Subcutaneous abdominal adipose tissue (tissue), 5 donors: ENCODE data around the gene ANKRD24.
A peak's percentile ranks its signal among the peaks of the same experiment; 100 is the strongest.
"Not testable (repeated sequence)": the region's sequence is repeated elsewhere in the genome, so short reads cannot be mapped to it uniquely, and the experiment has no call there.

ENCODE experiments used
- H3K27ac ChIP-seq: one replicate; pipeline ENCODE4 v1.7.0; 2013; ENCODE audit warnings: low read depth, mild to moderate bottlenecking, inconsistent platforms, low read length, moderate library complexity
- H3K27me3 ChIP-seq, 5 donors: one replicate each; pipeline ENCODE4 v1.7.0; 2013; ENCODE audit warnings: low read length in 5 of 5, inconsistent platforms in 1 of 5; ENCODE audit not compliant: control insufficient read depth in 5 of 5, insufficient read depth in 4 of 5
- H3K36me3 ChIP-seq, 5 donors: one replicate each; pipeline ENCODE4 v1.7.0; 2013; ENCODE audit warnings: low read length in 5 of 5; ENCODE audit not compliant: control insufficient read depth in 5 of 5, insufficient read depth in 5 of 5
- H3K4me1 ChIP-seq, 5 donors: one replicate each; pipeline ENCODE4 v1.7.0; 2013; ENCODE audit warnings: low read length in 5 of 5, mild to moderate bottlenecking in 3 of 5, moderate library complexity in 1 of 5; ENCODE audit not compliant: control insufficient read depth in 5 of 5, insufficient read depth in 5 of 5
- H3K4me3 ChIP-seq, 5 donors: one replicate each; pipeline ENCODE4 v1.7.0; 2013; ENCODE audit warnings: low read length in 5 of 5, low read depth in 1 of 5
- H3K9ac ChIP-seq, 5 donors: one replicate each; pipeline ENCODE4 v1.7.0; 2013; ENCODE audit warnings: low read length in 5 of 5, mild to moderate bottlenecking in 4 of 5, moderate library complexity in 3 of 5
- H3K9me3 ChIP-seq, 5 donors: one replicate each; pipeline ENCODE4 v1.7.0; 2013; ENCODE audit warnings: low read length in 5 of 5; ENCODE audit not compliant: control insufficient read depth in 5 of 5
- donor health status: healthy.
- donor health status: healthy.
- donor health status: healthy.
- donor health status: healthy.
- donor health status: healthy.

The ANKRD24 gene

GRCh38 chr19:4266253-4267000 lies 83.9 kb downstream of the ANKRD24 start:
- H3K4me1 ChIP-seq: peaks cover 0 to 15% (median 4%) of the 10 kb centered on the region in 5 donors
- no peak overlapping the region for H3K4me3 ChIP-seq
- H3K27ac ChIP-seq: no peak overlapping the region
- no peak overlapping the region for H3K9ac ChIP-seq
- H3K27me3 ChIP-seq: no peaks in the 10 kb centered on the region
- H3K9me3 ChIP-seq: no peaks in the 10 kb centered on the region
- H3K36me3 ChIP-seq: peaks cover 0 to 66% (median 44%) of the 10 kb centered on the region in 5 donors

GRCh38 chr19:4267101-4267900 lies 84.8 kb downstream of the ANKRD24 start:
- peaks cover 0 to 3% (median 0%) of the 10 kb centered on the region in 5 donors for H3K9me3 ChIP-seq

GRCh38 chr19:4267901-4268815 lies 85.7 kb downstream of the ANKRD24 start:
- Histone ChIP-seq H3K27ac (peak overlapping the region; percentile 54), H3K27me3 (no peaks in the 10 kb centered on the region), H3K36me3 (peaks cover 0 to 55% (median 35%) of the 10 kb centered on the region in 5 donors), H3K4me3 (no peak overlapping the region), H3K9ac (no peak overlapping the region), H3K4me1 (peaks cover 0 to 15% (median 4%) of the 10 kb centered on the region in 5 donors), H3K9me3 (peaks cover 0 to 3% (median 0%) of the 10 kb centered on the region in 5 donors)

More at GRCh38 chr19:4267101-4267900, 84.8 kb downstream of the ANKRD24 start:
- Histone ChIP-seq H3K27ac (peak overlapping the region; percentile 54), H3K4me1 (peaks cover 0 to 15% (median 4%) of the 10 kb centered on the region in 5 donors), H3K4me3 (no peak overlapping the region), H3K9ac (no peak overlapping the region), H3K27me3 (no peaks in the 10 kb centered on the region), H3K36me3 (peaks cover 0 to 63% (median 38%) of the 10 kb centered on the region in 5 donors)

GRCh38 chr19:4268816-4269430 lies 86.4 kb downstream of the ANKRD24 start:
- Histone ChIP-seq H3K9me3 (peaks cover 0 to 3% (median 0%) of the 10 kb centered on the region in 5 donors), H3K36me3 (peaks cover 0 to 47% (median 32%) of the 10 kb centered on the region in 5 donors), H3K27me3 (no peaks in the 10 kb centered on the region), H3K4me1 (peaks cover 0 to 15% (median 4%) of the 10 kb centered on the region in 5 donors), H3K4me3 (no peak overlapping the region), H3K9ac (no peak overlapping the region), H3K27ac (no peak overlapping the region)

- no peak overlapping the region for H3K27ac ChIP-seq
- peaks cover 0 to 19% (median 14%) of the 10 kb centered on the region in 5 donors for H3K36me3 ChIP-seq
- H3K9ac ChIP-seq: no peak overlapping the region
- H3K27me3 ChIP-seq: peaks cover 4 to 8% (median 6%) of the 10 kb centered on the region in 5 donors
- H3K4me3 ChIP-seq: no peak overlapping the region
- peaks cover 0 to 3% (median 0%) of the 10 kb centered on the region in 5 donors for H3K9me3 ChIP-seq
- peaks cover 0 to 8% (median 4%) of the 10 kb centered on the region in 5 donors for H3K4me1 ChIP-seq
Measured at GRCh38 chr19:4272894-4273293, 90.4 kb downstream of the ANKRD24 start.

- H3K36me3 ChIP-seq, H3K4me1 ChIP-seq, H3K9ac ChIP-seq, H3K9me3 ChIP-seq, H3K4me3 ChIP-seq, H3K27ac ChIP-seq: not testable (repeated sequence)
- peaks cover 5 to 18% (median 14%) of the 10 kb centered on the region in 5 donors for H3K27me3 ChIP-seq
Measured at GRCh38 chr19:4274321-4274686, 91.8 kb downstream of the ANKRD24 start.
